DOHH2 (cell line): ENCODE results near the gene PPFIA4.
"Not testable (repeated sequence)": the region's sequence is repeated elsewhere in the genome, so short reads cannot be mapped to it uniquely, and the experiment has no call there.

ENCODE experiments used
- H3F3A ChIP-seq: fragments of 200-600 bp; sonication (generic), shearing (Covaris generic); 2 replicates; pipeline ENCODE4 v1.6.0; 2016; ENCODE audit warnings: antibody characterized with exemption, mild to moderate bottlenecking; ENCODE audit not compliant: control insufficient read depth, insufficient read depth
- H3K27ac ChIP-seq: fragments of 200-600 bp; sonication (generic); 2 replicates; pipeline ENCODE4 v1.5.1; 2014; ENCODE audit warnings: low read depth, mild to moderate bottlenecking, low read length, moderate library complexity
- H3K27me3 ChIP-seq: fragments of 200-600 bp; sonication (generic); 2 replicates; pipeline ENCODE4 v1.6.1; 2014; ENCODE audit warnings: mild to moderate bottlenecking, low read length, mixed read lengths; ENCODE audit not compliant: control insufficient read depth
- H3K36me3 ChIP-seq: fragments of 200-600 bp; sonication (generic); 2 replicates; pipeline ENCODE4 v1.6.1; 2014; ENCODE audit warnings: mild to moderate bottlenecking, low read length, moderate library complexity, mixed read lengths; ENCODE audit not compliant: control insufficient read depth
- H3K4me1 ChIP-seq: fragments of 200-600 bp; sonication (generic); 2 replicates; pipeline ENCODE4 v1.6.1; 2014; ENCODE audit warnings: mild to moderate bottlenecking, low read length, mixed read lengths; ENCODE audit not compliant: control insufficient read depth
- H3K4me2 ChIP-seq: fragments of 200-600 bp; sonication (generic); 2 replicates; pipeline ENCODE4 v1.6.0; 2014; ENCODE audit warnings: mild to moderate bottlenecking, low read length, moderate library complexity
- H3K4me3 ChIP-seq: fragments of 200-600 bp; sonication (generic); 2 replicates; pipeline ENCODE4 v1.5.1; 2014; ENCODE audit warnings: mild to moderate bottlenecking, low read length, mixed read lengths
- H3K79me2 ChIP-seq: fragments of 200-600 bp; sonication (generic); 2 replicates; pipeline ENCODE4 v1.6.1; 2014; ENCODE audit warnings: mild to moderate bottlenecking, low read length, mixed read lengths; ENCODE audit not compliant: control insufficient read depth
- H3K9me2 ChIP-seq: fragments of 200-600 bp; sonication (generic); replicated peaks from 2 replicates; pipeline ENCODE4 v1.6.1; 2014; ENCODE audit warnings: mild to moderate bottlenecking, low read length, mixed read lengths; ENCODE audit not compliant: control insufficient read depth
- H3K9me3 ChIP-seq: fragments of 200-600 bp; sonication (generic); 2 replicates; pipeline ENCODE4 v1.6.1; 2014; ENCODE audit warnings: antibody characterized with exemption, low read length, mixed read lengths; ENCODE audit not compliant: control insufficient read depth, insufficient read depth
- H4K20me1 ChIP-seq: fragments of 200-600 bp; sonication (generic); 2 replicates; pipeline ENCODE4 v1.6.0; 2014; ENCODE audit warnings: low read depth, mild to moderate bottlenecking, antibody characterized with exemption, low read length, moderate library complexity; ENCODE audit not compliant: control insufficient read depth, insufficient read depth
- CTCF ChIP-seq: fragments of 200-600 bp; sonication (generic); IDR thresholded peaks from one replicate; pipeline ENCODE4 v1.5.1; 2014; ENCODE audit warnings: antibody characterized with exemption, mild to moderate bottlenecking, low read depth, low read length; ENCODE audit not compliant: poor library complexity, severe bottlenecking
- EZH2phosphoT487 ChIP-seq: fragments of 200-600 bp; sonication (generic); IDR thresholded peaks from 2 replicates; pipeline ENCODE4 v1.6.1; 2017; ENCODE audit warnings: borderline replicate concordance, mild to moderate bottlenecking, antibody characterized with exemption, low read length, moderate library complexity, mixed read lengths

Gene PPFIA4

GRCh38 chr1:203001986-203002385, 24.3 kb upstream of the PPFIA4 start:
- peaks cover 29% of the 10 kb centered on the region for H3F3A ChIP-seq
- H3K4me2 ChIP-seq, result no peak overlapping the region
- no peak overlapping the region for H3K4me3 ChIP-seq
- peaks cover 3% of the 10 kb centered on the region; the same call in 1 of the 2 replicates for H3K79me2 ChIP-seq
- no peak overlapping the region for H3K27ac ChIP-seq
- TF ChIP-seq CTCF (no peak), EZH2phosphoT487 (no peak)
- no peaks in the 10 kb centered on the region for H4K20me1 ChIP-seq
- peaks cover 40% of the 10 kb centered on the region for H3K4me1 ChIP-seq
- no peaks in the 10 kb centered on the region for H3K9me2 ChIP-seq
- H3K9me3 ChIP-seq, result no peaks in the 10 kb centered on the region
- no peaks in the 10 kb centered on the region for H3K36me3 ChIP-seq
- H3K27me3 ChIP-seq, result no peaks in the 10 kb centered on the region

GRCh38 chr1:203002951-203003350, 23.3 kb upstream of the PPFIA4 start:
- TF ChIP-seq EZH2phosphoT487 (no peak), CTCF (no peak)
- H3K4me3 ChIP-seq, result no peak overlapping the region
- peaks cover 10% of the 10 kb centered on the region for H3K79me2 ChIP-seq
- H3F3A ChIP-seq, result peaks cover 29% of the 10 kb centered on the region
- no peaks in the 10 kb centered on the region for H4K20me1 ChIP-seq
- H3K4me2 ChIP-seq, result no peak overlapping the region
- H3K4me1 ChIP-seq, result peaks cover 36% of the 10 kb centered on the region
- H3K36me3 ChIP-seq, result peaks cover 5% of the 10 kb centered on the region
- no peak overlapping the region for H3K27ac ChIP-seq
- H3K9me3 ChIP-seq, result no peaks in the 10 kb centered on the region
- H3K27me3 ChIP-seq, result no peaks in the 10 kb centered on the region
- H3K9me2 ChIP-seq, result no peaks in the 10 kb centered on the region

GRCh38 chr1:203005395-203006142, 20.7 kb upstream of the PPFIA4 start:
- H3K9me3 ChIP-seq, H4K20me1 ChIP-seq, H3K27me3 ChIP-seq, H3K9me2 ChIP-seq: not testable (repeated sequence)
- peak overlapping the region; percentile 89 for H3K4me3 ChIP-seq
- H3K4me1 ChIP-seq, result peaks cover 27% of the 10 kb centered on the region
- H3F3A ChIP-seq, result peaks cover 21% of the 10 kb centered on the region
- peak overlapping the region; percentile 83 for H3K4me2 ChIP-seq
- peak overlapping the region; percentile 88 for H3K27ac ChIP-seq
- H3K36me3 ChIP-seq, result peaks cover 26% of the 10 kb centered on the region
- H3K79me2 ChIP-seq, result peaks cover 36% of the 10 kb centered on the region

- TF ChIP-seq EZH2phosphoT487 (no peak), CTCF (no peak)
- H3K4me1 ChIP-seq, result peaks cover 28% of the 10 kb centered on the region
- peaks cover 52% of the 10 kb centered on the region for H3K79me2 ChIP-seq
- H4K20me1 ChIP-seq, result no peaks in the 10 kb centered on the region
- H3K27me3 ChIP-seq, result no peaks in the 10 kb centered on the region
- no peaks in the 10 kb centered on the region for H3K9me2 ChIP-seq
- H3F3A ChIP-seq, result peaks cover 18% of the 10 kb centered on the region
- H3K36me3 ChIP-seq, result peaks cover 42% of the 10 kb centered on the region
- peak within 1 kb of the TSS; percentile 89 for H3K4me3 ChIP-seq
- no peaks in the 10 kb centered on the region for H3K9me3 ChIP-seq
- peak within 1 kb of the TSS; percentile 88 for H3K27ac ChIP-seq
- H3K4me2 ChIP-seq, result peak within 1 kb of the TSS; percentile 83
Observed at GRCh38 chr1:203006948-203007871, 19.1 kb upstream of the PPFIA4 start, which contains the start of gene TMEM183A. Gene TMEM183A, plus strand, starts transcription at chr1:203007374. Its CDS starts 92 bp downstream, at chr1:203007466.
